Astrocyte of the spinal cord (primary cell): Measurements from ENCODE around the gene AP3B1.

Experiments used
- DNase-seq: peaks from one replicate; pipeline ENCODE4 v3.0.0; 2011; ENCODE audit warnings: low read depth, low spot score
- H3K4me3 ChIP-seq: 2 replicates; pipeline ENCODE4 v1.5.1; 2011; ENCODE audit warnings: low read depth, mild to moderate bottlenecking, low read length, moderate library complexity
- CTCF ChIP-seq: IDR thresholded peaks from 2 replicates; pipeline ENCODE4 v1.5.1; 2012; ENCODE audit warnings: low read depth, mild to moderate bottlenecking, low read length, inconsistent platforms
- in situ Hi-C: cut with HindIII; loops from 2 replicates; pipeline ENCODE4 v1.10.0; 2017; ENCODE audit warnings: low sequenced_read_pairs

Gene AP3B1

GRCh38 chr5:77981820-77982219 lies 312.7 kb downstream of the AP3B1 start:
- in situ Hi-C loops, result no loop called here
- no peak for TF ChIP-seq CTCF
- H3K4me3 ChIP-seq, result no peak overlapping the region
- DNase-seq, result no peak

GRCh38 chr5:77974576-77974975 lies 319.9 kb downstream of the AP3B1 start:
- in situ Hi-C loops, result no loop called here
- no peak for DNase-seq
- H3K4me3 ChIP-seq, result no peak overlapping the region
- TF ChIP-seq CTCF, result no peak

- in situ Hi-C loops, result no loop called here
- no peak for DNase-seq
- no peak overlapping the region for H3K4me3 ChIP-seq
- TF ChIP-seq CTCF, result peak; percentile 18
These were observed 321.3 kb downstream of the AP3B1 start for GRCh38 chr5:77973253-77973609.

- in situ Hi-C loops, result no loop called here
- TF ChIP-seq CTCF, result peak; percentile 12
- no peak for DNase-seq
- H3K4me3 ChIP-seq, result peak overlapping the region; percentile 7
These were observed 321.8 kb downstream of the AP3B1 start for GRCh38 chr5:77972469-77973252.

- DNase-seq, result no peak
- H3K4me3 ChIP-seq, result no peak overlapping the region
These were observed 322.6 kb downstream of the AP3B1 start for GRCh38 chr5:77971776-77972468.

GRCh38 chr5:77970891-77971290 lies 323.6 kb downstream of the AP3B1 start:
- in situ Hi-C loops, result no loop called here
- TF ChIP-seq CTCF, result no peak
- DNase-seq, result no peak
- H3K4me3 ChIP-seq, result no peak overlapping the region

More at GRCh38 chr5:77971776-77972468, 322.6 kb downstream of the AP3B1 start:
- TF ChIP-seq CTCF, result no peak
- in situ Hi-C loops, result no loop called here
